ENCODE measurements around the gene ATP13A3.

GRCh38 chr3:194390835-194391234 is 96.0 kb downstream of the ATP13A3 start:
- TF ChIP-seq, protein P1, sequence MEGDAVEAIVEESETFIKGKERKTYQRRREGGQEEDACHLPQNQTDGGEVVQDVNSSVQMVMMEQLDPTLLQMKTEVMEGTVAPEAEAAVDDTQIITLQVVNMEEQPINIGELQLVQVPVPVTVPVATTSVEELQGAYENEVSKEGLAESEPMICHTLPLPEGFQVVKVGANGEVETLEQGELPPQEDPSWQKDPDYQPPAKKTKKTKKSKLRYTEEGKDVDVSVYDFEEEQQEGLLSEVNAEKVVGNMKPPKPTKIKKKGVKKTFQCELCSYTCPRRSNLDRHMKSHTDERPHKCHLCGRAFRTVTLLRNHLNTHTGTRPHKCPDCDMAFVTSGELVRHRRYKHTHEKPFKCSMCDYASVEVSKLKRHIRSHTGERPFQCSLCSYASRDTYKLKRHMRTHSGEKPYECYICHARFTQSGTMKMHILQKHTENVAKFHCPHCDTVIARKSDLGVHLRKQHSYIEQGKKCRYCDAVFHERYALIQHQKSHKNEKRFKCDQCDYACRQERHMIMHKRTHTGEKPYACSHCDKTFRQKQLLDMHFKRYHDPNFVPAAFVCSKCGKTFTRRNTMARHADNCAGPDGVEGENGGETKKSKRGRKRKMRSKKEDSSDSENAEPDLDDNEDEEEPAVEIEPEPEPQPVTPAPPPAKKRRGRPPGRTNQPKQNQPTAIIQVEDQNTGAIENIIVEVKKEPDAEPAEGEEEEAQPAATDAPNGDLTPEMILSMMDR (IDR thresholded peaks at IDR 0.05; ENCODE audit: low read length) = no peak
- TF ChIP-seq EZH2 (IDR thresholded peaks at IDR 0.05; ENCODE audit: borderline replicate concordance, low read length) = no peak
